ENCODE results near the gene FSTL5.

The FSTL5 gene

DNA sequence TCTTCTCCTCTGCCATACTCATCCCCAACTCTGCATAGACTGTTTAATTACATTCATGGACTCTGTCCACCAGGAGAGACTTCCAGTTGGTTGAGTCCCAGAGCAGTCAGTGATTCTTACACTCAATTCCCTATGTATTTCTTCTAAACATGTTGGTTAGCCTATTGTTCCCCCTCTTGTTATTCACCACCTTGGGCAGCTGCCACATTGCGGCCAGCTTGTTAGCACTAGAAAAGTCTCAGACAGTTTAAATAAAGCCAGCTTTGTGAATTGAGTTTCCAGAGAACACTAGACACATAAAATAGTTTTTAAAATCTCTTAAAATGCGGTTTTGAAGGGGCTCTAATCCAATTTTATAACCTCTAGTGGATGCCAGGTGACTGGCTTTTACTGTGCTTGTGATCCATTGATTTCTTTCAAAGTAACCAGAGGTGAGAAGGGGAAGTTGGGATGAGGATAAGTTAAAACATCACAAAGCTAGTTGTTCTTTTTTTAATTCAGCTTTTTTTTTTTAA, 827.7 kb downstream of the FSTL5 start:
- no peak for DNase-seq (ENCODE audit: low read depth)
